Epithelial cell of prostate (primary cell): ENCODE measurements around the gene MAGIX.

Experiments used
- DNase-seq: peaks from one replicate; pipeline ENCODE4 v3.0.0-alpha.2; 2011; ENCODE audit warnings: low read depth, low spot score
- H3K27ac ChIP-seq: fragments of 450-650 bp; 2 replicates; pipeline ENCODE4 v1.5.1; 2017; ENCODE audit warnings: mild to moderate bottlenecking

The MAGIX gene

DNA sequence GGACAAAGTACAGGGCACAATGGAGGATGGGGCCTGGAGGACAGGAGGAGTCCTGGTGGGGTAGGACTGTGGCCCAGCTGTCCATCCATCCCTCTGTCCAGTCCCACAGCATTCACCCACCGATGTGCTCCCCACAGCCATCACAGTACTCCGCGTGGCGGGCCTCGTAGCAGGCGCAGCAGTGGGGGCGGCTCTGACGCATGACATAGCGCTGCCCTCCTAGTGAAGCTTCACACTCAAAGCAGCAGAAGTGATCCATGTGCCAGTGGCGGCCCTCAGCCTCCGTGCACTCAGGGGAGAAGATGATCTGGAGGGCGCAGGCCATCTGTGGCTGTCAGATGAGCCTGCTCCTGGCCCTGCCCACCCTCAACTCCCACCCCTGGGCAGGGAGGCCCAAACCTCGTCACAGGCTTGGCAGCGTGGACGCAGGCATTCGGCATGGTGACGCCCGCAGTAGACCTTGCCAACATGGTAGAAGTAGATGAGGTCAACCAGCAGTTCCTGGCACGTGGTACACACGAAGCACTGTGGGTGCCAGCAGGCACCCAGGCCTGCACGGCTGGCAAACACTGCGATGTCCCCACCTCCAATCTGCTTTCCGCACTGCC, 15.4 kb downstream of the MAGIX start:
- no peak for DNase-seq
- H3K27ac ChIP-seq: peak overlapping the region; percentile 83

DNA sequence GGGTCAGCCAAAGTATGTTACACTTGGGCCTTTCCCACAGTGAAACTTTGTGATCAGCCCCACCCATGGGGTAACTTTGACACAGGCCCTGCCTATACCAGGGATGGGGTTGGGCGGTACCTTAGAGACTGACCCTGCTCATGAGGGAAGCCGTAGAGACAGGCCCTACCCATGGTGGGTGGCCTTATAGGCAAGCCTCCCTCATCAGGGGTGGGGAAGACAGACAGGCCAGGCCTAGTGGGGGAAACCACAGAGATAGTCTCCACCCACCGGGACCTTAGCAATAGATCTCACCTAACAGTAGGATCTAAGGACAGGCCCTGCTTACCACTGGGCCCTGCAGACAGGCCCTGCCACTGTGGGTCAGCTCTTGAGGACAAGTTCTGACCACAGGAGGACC, 16.0 kb downstream of the MAGIX start:
- DNase-seq: no peak

DNA sequence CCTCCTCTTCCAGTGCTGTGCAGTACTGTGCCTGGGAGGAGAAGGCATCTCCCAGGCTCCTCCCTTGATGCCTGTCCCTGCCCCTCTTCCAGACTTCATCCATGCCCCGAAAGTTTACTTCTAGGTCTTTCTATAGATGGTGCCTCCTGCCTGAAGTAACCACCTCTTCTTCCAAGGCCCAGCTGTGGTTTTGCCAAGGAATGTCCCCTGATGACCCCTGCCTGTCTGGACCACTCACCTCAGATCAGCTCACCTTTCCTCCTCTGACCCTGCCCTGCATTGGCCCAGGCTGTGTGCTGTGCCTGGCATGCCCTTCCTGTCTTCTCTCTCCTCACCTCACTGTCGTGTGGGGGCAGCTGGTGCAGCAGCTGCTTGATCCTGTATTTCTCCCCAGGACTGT, 16.8 kb downstream of the MAGIX start:
- no peak for DNase-seq
- no peak overlapping the region for H3K27ac ChIP-seq

More for the DNA sequence above, 16.0 kb downstream of the MAGIX start:
- H3K27ac ChIP-seq: no peak overlapping the region

GRCh38 chrX:49183701-49184281, 21.2 kb downstream of the MAGIX start:
- DNase-seq: no peak
- peak overlapping the region; percentile 80 for H3K27ac ChIP-seq

DNA sequence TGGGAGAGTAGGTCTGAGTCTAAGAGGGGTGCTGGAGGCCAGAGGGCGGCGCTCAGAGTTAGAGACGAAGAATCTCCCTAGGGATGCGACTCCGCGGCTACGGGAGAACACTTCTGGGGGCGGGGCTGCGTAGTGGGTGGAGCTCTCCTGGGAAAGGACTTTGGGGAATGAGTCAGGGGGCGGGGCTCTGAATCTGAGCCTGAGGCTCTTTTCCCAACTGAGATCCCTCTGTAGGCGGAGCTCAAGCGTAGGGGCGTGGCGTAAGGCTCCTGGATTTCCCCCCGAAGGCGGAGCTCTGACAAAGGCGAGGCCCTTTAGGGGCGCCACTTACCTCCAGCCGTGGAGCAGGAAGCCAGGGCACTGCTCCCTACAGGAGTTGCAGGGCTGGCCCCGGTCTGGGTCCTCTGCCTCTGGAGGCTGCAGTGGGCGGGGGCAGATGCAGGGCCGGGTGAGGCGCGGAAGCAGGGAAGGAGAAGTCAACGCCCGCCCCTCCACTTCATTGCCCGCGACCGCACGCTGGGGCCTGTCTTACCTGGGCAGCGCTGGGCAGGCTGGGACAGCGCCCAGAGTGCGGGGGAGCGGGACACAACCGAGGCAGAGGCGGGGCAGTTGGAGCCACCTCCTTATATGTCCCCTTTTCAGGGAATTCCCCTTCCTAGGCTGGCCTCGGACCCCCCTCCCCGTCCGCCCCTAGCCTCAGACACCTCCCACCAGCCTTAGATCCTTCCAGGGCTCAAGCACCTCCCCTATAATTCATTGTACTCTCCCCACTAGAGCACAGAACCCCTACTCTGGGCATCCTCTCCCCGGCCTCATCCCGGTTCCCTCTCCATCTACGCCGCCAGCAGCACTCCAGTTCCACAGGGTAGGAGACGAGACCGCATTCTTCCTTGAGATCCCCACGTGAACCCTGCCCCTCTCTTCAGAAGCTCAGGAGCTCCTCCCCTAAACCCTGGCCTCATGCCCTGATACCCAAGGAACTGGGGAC, 22.0 kb downstream of the MAGIX start:
- peak; percentile 64 for DNase-seq
- H3K27ac ChIP-seq: peak overlapping the region; percentile 80

GRCh38 chrX:49186125-49187027, 23.8 kb downstream of the MAGIX start, which contains the start of gene PRICKLE3:
Gene PRICKLE3, minus strand, starts transcription at chrX:49186373. Its CDS starts 76 bp downstream, at chrX:49186297.
- DNase-seq: no peak
- peak within 1 kb of the TSS; percentile 80 for H3K27ac ChIP-seq

DNA sequence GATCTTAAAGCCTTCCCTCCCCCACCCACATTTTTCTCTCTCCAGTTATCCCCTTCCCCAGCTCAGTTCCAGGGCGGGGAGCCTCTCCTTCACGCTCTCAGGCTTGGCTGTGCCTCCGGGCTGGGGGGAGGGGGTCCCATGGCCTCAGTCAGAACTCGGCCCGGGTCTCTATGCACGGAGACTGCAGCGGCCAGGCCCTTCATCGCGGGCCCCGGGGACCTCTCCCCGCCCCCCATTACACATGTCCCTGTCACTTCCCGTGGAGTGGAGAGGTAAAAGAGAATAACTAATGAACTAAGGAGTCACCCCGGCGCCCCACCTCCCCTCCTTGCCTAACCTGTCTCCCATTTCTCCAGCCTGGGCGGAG, 24.5 kb downstream of the MAGIX start:
- no peak for DNase-seq
- H3K27ac ChIP-seq: peak overlapping the region; percentile 80

- no peak for DNase-seq
- peak overlapping the region; percentile 80 for H3K27ac ChIP-seq
Measured at GRCh38 chrX:49187526-49187925, 25.0 kb downstream of the MAGIX start.

GRCh38 chrX:49188468-49189076, 26.0 kb downstream of the MAGIX start:
- H3K27ac ChIP-seq: peak overlapping the region; percentile 90
- no peak for DNase-seq

DNA sequence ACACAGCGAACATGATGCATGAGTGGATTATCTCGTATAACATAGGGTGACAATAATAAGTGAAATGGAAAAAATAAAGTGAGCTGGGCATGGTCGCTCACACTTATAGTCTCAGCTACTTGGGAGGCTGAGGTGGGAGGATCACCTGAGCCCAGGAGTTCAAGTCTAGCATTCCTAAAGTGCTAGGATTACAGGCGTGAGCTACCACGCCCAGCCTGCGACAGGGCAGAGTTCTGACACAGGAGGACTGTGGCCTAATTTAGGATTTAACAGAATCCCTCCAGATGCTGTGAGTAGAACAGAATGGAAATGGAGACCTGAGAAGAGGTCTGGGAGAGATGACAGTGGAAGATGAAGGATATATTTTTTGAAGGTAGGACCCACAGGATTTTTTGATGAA, 27.0 kb downstream of the MAGIX start:
- DNase-seq: no peak
- peak overlapping the region; percentile 90 for H3K27ac ChIP-seq

GRCh38 chrX:49190821-49191573, 28.4 kb downstream of the MAGIX start:
- DNase-seq: peak; percentile 99
- peak overlapping the region; percentile 90 for H3K27ac ChIP-seq

DNA sequence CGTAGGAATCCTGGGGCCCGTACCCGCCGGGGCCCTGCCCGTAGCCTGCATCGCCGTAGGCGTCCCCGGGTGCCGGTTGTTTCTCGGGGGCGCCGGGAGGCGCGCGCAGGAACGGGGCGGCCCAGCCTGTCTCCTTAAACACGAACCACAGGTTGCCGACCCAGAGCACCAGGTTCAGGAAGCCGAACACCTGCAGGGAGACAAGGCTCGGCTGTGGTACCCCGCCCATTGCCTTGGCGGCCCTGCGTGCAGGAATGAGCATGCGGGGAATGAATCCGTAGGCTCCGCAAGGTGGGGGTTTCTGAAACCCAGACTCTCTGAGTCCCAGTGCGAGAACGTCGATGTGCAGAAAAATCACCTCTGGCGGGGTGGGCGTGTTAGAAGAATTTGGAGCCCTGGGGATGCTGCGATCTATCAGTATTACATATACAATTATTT, 29.0 kb downstream of the MAGIX start:
- DNase-seq: no peak
- H3K27ac ChIP-seq: peak overlapping the region; percentile 72

- no peak for DNase-seq
Measured at GRCh38 chrX:49192722-49193328, 30.3 kb downstream of the MAGIX start.

DNA sequence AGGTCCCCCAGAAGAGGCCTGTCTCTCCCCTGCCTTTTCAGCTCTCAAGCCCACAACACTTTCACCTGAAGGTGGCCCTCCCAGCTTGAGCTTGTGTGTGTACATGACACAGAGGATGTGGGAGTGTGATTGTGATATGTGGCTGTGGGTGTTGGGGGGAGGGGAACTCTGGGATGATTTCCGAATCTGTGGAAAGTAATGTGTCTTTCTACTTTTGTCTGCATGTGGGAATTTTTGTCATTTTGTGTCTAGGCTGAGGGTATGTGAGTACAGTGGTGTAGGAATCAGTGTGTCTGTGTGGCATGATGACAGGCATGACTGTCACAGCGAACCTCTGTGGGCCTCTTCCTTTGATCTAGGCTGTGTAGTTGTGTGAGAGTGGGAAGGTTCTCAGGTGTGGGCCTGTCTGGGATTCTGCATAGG, 31.0 kb downstream of the MAGIX start:
- no peak for DNase-seq
- H3K27ac ChIP-seq: no peak overlapping the region

More at GRCh38 chrX:49192722-49193328, 30.3 kb downstream of the MAGIX start:
- H3K27ac ChIP-seq: no peak overlapping the region

GRCh38 chrX:49197543-49198087, 35.1 kb downstream of the MAGIX start:
- DNase-seq: no peak
- no peak overlapping the region for H3K27ac ChIP-seq

DNA sequence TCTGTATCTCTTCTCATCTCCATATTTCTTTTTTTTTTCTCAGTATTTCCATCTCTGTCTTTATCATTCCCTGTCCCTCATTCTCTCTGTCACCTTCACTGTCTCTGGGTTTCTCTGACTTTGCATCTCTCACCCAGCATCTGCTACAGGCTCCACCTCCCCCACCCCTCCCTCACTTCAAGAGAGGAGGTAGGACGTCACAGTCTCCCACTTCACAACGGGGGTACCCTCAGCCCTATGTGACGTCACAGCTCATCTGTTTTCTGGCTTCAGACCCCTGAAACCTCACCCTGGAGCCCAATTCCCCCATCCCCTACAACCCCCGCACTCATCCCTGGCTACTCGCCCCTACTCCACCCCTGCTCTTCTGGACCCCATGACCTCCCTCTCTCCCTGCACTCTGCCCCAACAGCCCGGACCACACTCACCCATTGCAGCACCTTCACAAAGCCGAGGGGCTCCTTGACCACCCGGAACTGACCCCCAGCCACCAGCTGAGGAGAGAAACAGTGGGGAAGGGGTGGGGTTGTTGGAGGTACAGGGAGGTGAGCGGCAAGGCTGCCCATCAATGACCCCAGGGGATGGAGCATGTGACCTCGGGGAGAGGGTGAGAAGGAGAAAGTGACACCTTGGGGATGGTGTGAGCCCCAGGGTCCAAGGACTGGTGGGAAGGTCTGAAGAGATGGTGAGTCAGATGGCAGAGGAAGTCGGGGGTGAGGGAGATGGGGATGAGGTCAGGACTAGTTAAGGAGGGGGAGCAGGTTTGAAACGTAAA, 36.2 kb downstream of the MAGIX start:
- H3K27ac ChIP-seq: no peak overlapping the region
- DNase-seq: no peak

DNA sequence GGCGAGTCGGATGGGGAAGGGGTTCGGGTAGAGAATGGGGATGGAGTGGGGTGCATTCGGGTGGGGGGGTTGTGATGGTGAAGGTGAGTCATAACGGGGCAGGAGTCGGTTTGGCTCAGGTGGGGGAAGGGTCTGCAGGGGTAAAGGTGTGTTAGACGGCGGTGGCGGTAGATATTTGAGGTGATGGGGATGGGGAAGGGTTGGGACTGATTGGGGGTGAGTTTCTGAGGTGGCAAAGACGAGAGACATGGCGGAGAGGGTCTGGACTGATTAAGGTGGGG, 36.7 kb downstream of the MAGIX start:
- no peak overlapping the region for H3K27ac ChIP-seq
- DNase-seq: no peak
